ENCODE data around the gene SNAI1.

GRCh38 chr20:49982072-49982345, 771 bp upstream of the SNAI1 start:
- no peak for TF ChIP-seq POLR2AphosphoS5 (IDR thresholded peaks at IDR 0.05)
- no peak for TF ChIP-seq CTCF (IDR thresholded peaks at IDR 0.05)
- no peak for TF ChIP-seq POLR2A (IDR thresholded peaks at IDR 0.05)

Measured in breast epithelium (tissue), 3 donors.